Measurements from ENCODE around the gene TTYH3.
"Not testable (repeated sequence)": the region's sequence is repeated elsewhere in the genome, so short reads cannot be mapped to it uniquely, and the experiment has no call there.

The TTYH3 gene

GRCh38 chr7:2603044-2603965 lies 28.5 kb upstream of the TTYH3 start:
- DNase-seq: no peak

GRCh38 chr7:2604608-2605174 lies 27.1 kb upstream of the TTYH3 start:
- no peak for DNase-seq

- DNase-seq: no peak
These were observed 25.9 kb upstream of the TTYH3 start for GRCh38 chr7:2605608-2606538.

GRCh38 chr7:2606539-2606936 lies 25.2 kb upstream of the TTYH3 start:
- DNase-seq: no peak

GRCh38 chr7:2607122-2607922 lies 24.5 kb upstream of the TTYH3 start:
- no peak for DNase-seq

GRCh38 chr7:2607923-2608904 lies 23.6 kb upstream of the TTYH3 start:
- no peak for DNase-seq

GRCh38 chr7:2608921-2609411 lies 22.8 kb upstream of the TTYH3 start:
- no peak for DNase-seq

GRCh38 chr7:2609646-2610045 lies 22.1 kb upstream of the TTYH3 start:
- not testable (repeated sequence) for DNase-seq

- no peak for DNase-seq
These were observed 21.3 kb upstream of the TTYH3 start for GRCh38 chr7:2610466-2610865.

- DNase-seq: no peak
These were observed 20.9 kb upstream of the TTYH3 start for GRCh38 chr7:2610898-2611297.

- no peak for DNase-seq
These were observed 20.4 kb upstream of the TTYH3 start for GRCh38 chr7:2611401-2611800.

- no peak for DNase-seq
These were observed 19.9 kb upstream of the TTYH3 start for GRCh38 chr7:2611922-2612321.

GRCh38 chr7:2612445-2613097 lies 19.2 kb upstream of the TTYH3 start:
- DNase-seq: no peak

- DNase-seq: no peak
These were observed 18.5 kb upstream of the TTYH3 start for GRCh38 chr7:2613098-2613930.

- DNase-seq: peak; percentile 3
These were observed 17.7 kb upstream of the TTYH3 start for GRCh38 chr7:2613931-2614600.

GRCh38 chr7:2614631-2615330 lies 17.0 kb upstream of the TTYH3 start:
- no peak for DNase-seq

- DNase-seq: no peak
These were observed 15.1 kb upstream of the TTYH3 start for GRCh38 chr7:2616387-2617324.
